Measurements from ENCODE around the gene ADRA2B. TPM values are rescaled to one million over a fixed set of nuclear protein-coding genes. Genes with fewer than 3 reads are reported as not detected.
"Not testable (repeated sequence)": the region's sequence is repeated elsewhere in the genome, so short reads cannot be mapped to it uniquely, and the experiment has no call there.

The ADRA2B gene
- polyA plus RNA-seq, 3 donors: 2.5 to 5.3 (median 3.8) TPM

DNA sequence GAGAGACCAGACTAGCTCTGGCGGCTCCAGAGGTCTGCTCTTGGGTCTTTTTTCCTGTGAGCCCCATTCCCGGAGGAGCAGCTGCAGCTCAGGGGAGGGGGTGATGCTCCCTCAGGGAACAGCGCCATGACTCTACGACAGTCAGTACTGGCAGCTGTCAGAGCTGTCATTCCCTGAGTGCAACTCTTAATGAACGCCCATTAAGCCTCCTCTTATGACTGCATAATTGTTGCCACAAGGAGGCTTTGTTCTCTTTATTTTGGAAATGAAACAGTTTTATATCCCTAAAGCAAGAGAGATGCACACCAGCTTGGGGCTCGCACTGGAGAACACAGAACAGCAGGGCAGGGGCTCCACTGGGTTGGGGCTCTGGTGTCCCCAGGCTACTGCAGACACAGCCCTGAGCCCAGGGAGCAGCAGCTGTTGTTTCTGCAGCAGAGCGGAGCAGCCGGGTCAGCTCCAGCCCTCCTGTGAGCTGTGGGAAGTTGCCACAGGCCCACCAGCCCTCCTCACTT, 44.3 kb downstream of the ADRA2B start:
- DNase-seq (ENCODE audit: low read depth in 3 of 3, low spot score in 2 of 3): not testable (repeated sequence)

DNA sequence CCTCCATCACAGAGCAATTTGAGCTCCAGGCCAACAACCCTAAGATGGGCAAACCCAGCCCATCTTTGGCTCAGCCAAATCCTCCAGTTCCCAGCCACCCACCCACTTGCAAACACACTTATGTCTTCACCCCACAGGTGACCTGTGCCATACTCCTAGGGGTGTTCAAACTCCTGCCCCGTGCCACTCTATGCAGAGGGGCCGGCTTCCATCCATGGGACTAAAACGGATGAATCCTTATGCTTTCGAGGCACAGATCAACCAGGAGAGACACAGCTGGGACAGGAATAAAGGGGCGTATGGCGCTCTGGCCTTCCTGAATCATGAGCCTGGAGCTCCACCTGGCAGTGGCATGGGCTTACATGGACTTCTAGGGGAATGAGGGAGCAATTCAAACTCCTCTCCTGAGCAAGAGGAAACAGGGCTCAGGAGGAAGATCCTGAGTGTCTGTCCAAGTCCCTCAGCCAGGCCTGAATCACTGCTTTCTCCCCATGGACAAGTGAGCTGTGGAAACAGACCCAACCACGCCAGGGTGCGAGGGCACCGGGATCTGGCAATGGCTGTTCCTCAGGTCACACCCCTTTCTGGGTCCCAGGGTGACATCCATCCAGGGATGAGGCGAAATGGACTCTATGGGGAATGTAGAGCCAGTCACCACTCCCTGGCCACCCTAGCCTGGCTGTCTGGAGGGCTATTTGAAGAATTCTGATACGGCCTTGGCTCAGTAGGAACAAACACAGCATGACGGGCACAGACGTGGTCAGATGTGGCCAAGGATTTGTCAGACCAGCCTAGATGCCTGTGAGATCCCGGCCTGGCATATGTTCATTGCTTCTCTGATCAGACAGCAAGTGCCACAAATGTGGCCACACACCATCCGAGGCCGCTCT, 45.0 kb downstream of the ADRA2B start:
- DNase-seq (ENCODE audit: low read depth in 3 of 3, low spot score in 2 of 3): not testable (repeated sequence)

DNA sequence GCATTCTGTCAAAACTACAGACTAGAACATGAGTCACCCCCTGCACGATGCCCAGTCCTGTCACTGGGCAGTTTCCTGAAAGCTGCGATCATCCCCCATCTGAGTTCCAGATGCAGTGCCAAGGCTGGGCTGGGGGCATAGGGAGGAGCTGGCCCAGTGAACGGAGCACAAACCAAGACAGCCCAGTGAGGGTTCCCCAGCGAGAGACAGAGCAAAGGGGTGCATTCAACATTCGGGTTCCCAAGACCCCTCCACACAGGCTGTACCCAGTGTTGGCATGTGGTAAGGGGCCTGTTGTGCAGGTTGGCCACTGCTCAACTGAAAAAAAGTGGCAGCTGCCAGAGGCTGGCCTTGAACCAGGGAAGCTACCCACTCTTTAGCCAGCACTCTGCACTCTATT, 46.0 kb downstream of the ADRA2B start:
- DNase-seq (ENCODE audit: low read depth in 3 of 3, low spot score in 2 of 3): not testable (repeated sequence)

DNA sequence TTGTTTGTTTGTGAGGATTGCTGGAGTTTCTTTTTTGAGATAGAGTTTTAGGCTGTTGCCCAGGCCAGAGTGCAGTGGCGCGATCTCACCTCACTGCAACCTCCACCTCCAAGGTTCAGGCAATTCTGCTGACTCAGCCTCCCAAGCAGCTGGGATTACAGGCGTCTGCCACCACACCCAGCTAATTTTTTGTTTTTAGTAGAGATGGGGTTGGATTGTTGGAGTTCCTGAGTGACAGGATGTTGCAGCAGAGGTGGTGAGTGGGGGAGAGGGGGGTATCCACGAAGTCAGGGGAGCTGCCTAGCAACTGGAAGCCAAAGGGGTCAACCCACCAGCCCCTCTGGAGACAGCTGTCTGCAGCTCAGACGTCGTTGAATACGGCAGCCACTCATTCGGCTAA, 46.5 kb downstream of the ADRA2B start:
- not testable (repeated sequence) for DNase-seq (ENCODE audit: low read depth in 3 of 3, low spot score in 2 of 3)

DNA sequence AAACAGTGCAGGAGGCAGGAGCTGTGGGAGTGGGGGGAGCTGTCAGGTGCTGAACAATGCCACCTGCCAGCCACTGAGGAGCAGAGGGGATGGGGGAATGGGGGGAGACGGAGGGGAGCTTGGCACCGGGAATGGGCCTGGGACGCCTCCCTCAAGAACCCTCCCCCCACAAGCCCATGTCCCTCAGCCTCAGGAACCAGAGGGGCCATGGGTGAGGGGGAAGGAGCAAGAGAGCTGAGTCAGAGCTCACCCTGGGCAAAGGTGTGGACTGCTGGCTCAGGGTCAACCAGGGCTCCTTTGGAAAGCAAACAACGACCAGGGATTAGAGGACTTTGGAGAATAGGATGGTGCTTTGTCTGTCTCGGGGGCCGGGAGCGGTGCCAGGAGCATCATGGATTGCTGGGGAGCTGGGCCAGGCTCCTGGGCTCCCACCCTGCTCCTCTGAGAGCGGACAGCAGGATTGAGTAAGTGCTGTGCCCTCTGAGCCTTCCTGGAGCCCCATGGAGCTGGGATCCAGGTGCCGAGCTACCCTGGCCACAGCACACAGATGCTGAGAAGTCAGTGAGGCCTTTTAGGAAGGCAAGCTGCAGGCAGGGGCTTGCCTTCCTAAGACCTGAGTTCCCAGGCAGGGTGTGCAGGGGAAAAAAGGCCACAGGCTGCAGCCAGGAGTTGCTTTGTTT, 48.3 kb downstream of the ADRA2B start:
- not testable (repeated sequence) for DNase-seq (ENCODE audit: low read depth in 3 of 3, low spot score in 2 of 3)

DNA sequence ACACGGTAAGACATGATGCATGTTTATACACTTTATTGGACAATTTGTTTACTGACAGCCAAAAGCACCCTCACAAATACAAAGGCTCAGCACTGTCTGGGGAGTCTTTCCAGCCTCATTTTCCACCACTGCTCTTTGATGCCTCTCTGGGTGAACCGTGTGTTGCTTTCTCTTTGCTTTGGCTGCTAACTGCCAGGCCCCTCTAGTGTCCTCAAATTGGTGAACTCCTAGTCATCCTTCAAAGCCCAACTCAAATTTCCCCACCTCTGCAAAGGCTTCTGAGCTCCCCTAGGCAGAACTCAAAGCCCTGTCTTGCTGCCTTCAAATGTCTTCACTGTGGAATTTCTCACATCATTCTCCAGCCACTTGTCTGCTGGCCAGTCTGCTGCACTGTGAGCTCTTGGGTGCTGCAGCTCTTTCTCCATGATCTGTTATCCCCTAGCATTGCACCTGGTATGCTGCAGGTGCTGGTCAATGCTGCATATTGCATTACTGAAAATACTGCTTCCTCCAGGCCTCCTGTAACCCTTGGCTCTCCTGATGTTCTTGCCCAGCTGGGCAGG, 49.2 kb downstream of the ADRA2B start:
- DNase-seq (ENCODE audit: low read depth in 3 of 3, low spot score in 2 of 3): not testable (repeated sequence)

DNA sequence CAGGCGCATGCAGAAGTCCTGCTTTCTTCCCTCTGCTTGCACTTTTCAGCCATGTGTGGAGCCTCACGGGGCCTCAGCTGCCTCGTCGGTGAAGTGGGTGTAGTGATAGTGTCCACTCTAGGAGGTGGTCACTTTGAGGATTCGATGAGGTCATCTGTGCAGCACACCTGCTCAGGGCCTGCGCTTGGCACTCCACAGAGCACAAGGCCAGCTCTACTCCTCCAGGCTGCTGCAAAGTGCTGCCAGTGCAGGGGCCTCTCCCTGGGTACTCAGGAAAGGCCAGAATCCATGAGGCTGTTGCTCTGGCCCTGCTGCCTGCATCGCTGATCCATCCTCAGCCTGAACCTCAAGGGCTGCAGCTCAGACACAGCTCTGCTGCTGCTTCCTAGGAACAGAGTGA, 49.9 kb downstream of the ADRA2B start:
- DNase-seq (ENCODE audit: low read depth in 3 of 3, low spot score in 2 of 3): not testable (repeated sequence)

DNA sequence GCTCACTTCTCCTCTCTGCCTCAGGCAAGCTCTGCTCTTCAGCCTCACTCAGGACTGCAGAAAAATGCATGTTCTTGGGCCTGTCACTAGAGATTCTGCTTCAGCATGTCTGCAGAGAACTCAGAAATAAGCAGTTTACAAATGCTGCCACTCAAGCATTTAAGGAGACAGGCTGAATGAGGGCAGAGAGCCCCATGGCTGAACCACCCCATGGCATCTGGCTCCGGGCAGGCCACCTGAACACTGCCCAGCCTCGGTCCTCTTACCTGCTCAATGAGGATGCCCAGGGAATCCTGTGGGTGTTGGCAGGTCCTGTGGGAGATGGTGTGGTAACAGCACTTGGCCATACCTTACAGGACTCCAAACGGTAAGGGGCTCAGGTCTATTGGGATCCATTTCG, 50.4 kb downstream of the ADRA2B start:
- not testable (repeated sequence) for DNase-seq (ENCODE audit: low read depth in 3 of 3, low spot score in 2 of 3)

DNA sequence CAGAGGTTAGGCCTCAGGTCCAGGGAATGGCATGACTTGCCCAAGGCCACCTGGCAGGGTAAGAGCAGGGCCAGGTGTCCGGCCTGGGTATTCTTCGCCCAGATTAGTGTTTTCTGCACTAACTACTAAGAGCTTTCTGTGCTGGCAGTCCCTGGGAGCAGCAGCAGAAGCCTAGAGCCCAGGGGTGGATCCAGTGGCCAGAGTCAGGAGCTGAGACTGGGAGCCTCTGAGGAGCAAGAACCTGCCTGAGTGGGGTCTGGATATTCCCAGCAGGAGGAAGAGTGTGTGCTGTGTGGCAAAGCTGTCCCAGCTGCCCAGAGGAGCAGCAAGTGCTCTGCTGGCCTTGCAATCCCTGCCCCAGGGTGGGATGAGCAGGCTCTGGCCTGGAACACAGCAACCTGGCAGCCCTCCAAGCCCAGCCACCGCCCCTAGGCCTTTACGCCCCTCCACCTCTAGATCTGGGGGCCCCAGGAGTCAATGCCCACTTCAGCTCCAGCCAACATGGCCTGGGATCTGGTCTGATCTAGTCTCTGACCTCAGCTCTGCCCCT, 50.9 kb downstream of the ADRA2B start:
- no peak for DNase-seq (ENCODE audit: low read depth in 3 of 3, low spot score in 2 of 3)

DNA sequence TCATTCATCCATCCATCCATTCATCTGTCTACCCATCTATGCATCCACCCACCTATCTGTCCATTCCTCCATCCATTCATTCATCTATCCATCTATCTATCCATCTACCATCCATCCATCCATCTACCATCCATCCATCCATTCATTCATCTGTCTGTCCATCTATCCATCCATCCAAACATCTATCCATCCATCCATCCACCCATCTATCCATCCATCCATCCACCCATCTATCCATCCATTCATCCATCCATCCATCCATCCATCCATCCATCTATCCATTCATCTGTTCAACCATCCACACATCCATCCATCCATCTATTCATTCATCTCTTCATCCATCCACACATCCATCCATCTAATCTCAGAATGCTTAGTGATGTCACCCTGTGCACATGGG, 51.6 kb downstream of the ADRA2B start:
- not testable (repeated sequence) for DNase-seq (ENCODE audit: low read depth in 3 of 3, low spot score in 2 of 3)

DNA sequence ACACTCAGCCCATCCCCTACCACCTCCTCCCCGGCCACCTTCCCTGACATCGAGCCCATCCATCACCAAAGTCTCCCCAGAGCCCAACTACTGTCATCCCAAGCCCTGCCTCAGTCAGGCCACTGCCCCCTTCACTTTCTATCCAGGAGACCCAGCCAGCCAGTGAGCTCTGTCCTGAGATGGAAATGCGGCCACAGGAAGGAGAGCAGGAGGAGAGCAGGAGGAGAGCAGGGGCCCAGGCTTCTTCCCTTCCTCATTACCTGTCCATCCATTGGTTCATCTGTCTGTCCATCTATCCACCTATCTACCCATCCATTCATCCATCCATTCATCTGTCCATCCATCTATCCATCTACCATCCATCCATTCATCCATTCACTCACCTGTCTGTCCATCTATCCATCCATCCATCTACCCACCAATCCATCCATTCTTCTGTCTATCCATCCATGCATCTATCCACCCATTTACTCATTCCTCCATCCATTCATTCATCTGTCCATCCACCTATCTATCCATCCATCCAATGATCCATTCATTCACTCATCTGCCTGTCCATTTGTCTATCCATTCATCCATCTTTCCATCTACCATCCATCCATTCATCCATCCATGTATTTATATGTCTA, 52.2 kb downstream of the ADRA2B start:
- DNase-seq (ENCODE audit: low read depth in 3 of 3, low spot score in 2 of 3): not testable (repeated sequence)

DNA sequence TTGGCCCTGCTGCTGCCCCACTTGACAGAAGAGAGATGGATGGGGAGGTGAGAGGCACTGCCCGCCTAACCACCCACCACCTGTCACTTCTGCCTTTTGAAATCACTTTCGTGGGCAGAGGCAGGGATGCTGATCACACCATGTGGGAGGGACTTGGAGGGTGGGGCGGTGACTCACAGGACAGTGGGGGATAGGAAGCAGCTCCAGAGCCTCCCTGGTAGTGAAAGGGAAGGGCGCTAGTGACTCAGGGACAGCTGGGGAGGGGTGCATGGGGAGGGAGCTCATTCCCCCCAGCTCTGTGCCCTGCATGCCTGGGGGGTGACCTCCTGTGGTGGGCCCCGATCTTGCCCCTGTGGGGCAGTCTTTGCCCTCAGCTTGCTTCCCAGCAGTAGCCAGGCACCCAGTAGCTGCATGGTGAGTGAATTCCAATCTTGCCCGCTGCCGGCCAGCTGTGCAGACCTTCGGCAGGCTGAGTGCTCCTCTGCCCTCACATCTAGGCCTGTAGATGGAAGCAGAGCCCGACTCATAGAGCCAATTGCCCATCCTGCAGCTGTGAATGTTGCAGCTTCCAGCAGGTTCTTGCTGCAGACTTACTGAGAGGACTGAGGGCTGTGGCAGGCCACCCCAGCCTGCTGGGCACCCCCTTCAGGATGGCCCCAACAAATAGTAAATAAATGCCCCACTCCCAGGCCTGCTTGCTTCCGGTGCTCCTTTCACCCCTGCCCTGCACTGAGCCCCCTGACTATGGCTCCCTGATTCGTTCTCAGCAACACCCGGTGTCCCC, 53.1 kb downstream of the ADRA2B start:
- not testable (repeated sequence) for DNase-seq (ENCODE audit: low read depth in 3 of 3, low spot score in 2 of 3)

Other genes with a start within 250 kb of the ADRA2B start
- gene ANKRD36C, start 124.7 kb downstream of the ADRA2B start, polyA plus RNA-seq (ENCODE audit: insufficient read length in 3 of 3): 10 to 100 TPM; 12.0 to 16.4 (median 12.4) TPM
- gene GPAT2, start 81.7 kb downstream of the ADRA2B start, polyA plus RNA-seq (ENCODE audit: insufficient read length in 3 of 3): 1 to 10 TPM; 2.3 to 4.2 (median 3.3) TPM
- gene ASTL, start 21.9 kb upstream of the ADRA2B start, polyA plus RNA-seq (ENCODE audit: insufficient read length in 3 of 3): under 1 TPM in 1 of 3 donors, not detected in 2; 0.17 TPM
- gene DUSP2, start 28.9 kb upstream of the ADRA2B start, polyA plus RNA-seq (ENCODE audit: insufficient read length in 3 of 3): 1 to 10 TPM; 2.0 to 3.2 (median 2.8) TPM
- gene STARD7, start 92.3 kb upstream of the ADRA2B start, polyA plus RNA-seq (ENCODE audit: insufficient read length in 3 of 3): 100 to 1,000 TPM; 141 to 150 (median 149) TPM
- 10 to 100 TPM; 42.9 to 47.4 (median 44.0) TPM for gene TMEM127, start 149.4 kb upstream of the ADRA2B start, polyA plus RNA-seq (ENCODE audit: insufficient read length in 3 of 3)
- gene CIAO1, start 149.7 kb upstream of the ADRA2B start, polyA plus RNA-seq (ENCODE audit: insufficient read length in 3 of 3): 10 to 100 TPM; 64.0 to 70.7 (median 67.5) TPM
- gene SNRNP200, start 189.0 kb upstream of the ADRA2B start, polyA plus RNA-seq (ENCODE audit: insufficient read length in 3 of 3): 100 to 1,000 TPM; 180 to 193 (median 187) TPM
- 1 to 10 TPM; 4.1 to 5.5 (median 4.6) TPM for gene ITPRIPL1, start 208.7 kb upstream of the ADRA2B start, polyA plus RNA-seq (ENCODE audit: insufficient read length in 3 of 3)
- gene NCAPH, start 219.2 kb upstream of the ADRA2B start, polyA plus RNA-seq (ENCODE audit: insufficient read length in 3 of 3): 10 to 100 TPM; 16.1 to 20.4 (median 19.7) TPM